Vagina (tissue), 2 donors: ENCODE data around the gene FNDC5. TPM values are rescaled to one million over a fixed set of nuclear protein-coding genes. Genes with fewer than 3 reads are reported as not detected.
A peak's percentile ranks its signal among the peaks of the same experiment; 100 is the strongest.

Experiments
- DNase-seq, 2 donors: peaks; one replicate each; pipeline ENCODE4 v3.0.0-alpha.2; 2017; ENCODE audit errors: extremely low spot score in 2 of 2
- H3K27ac ChIP-seq: fragments of 200-600 bp; sonication (generic); one replicate; pipeline ENCODE4 v1.5.1; 2019
- H3K27me3 ChIP-seq: fragments of 200-600 bp; sonication (generic); one replicate; pipeline ENCODE4 v1.5.1; 2019
- H3K36me3 ChIP-seq, 2 donors: fragments of 200-600 bp; sonication (generic); one replicate each; pipeline ENCODE4 v1.5.1; 2017 to 2019
- H3K4me1 ChIP-seq: fragments of 200-600 bp; sonication (generic); one replicate; pipeline ENCODE4 v1.5.1; 2019
- H3K4me3 ChIP-seq, 2 donors: fragments of 200-600 bp; sonication (generic); 1 replicate in 1 of 2; 2 replicates in 1 of 2; pipeline ENCODE4 v1.5.1; 2016 to 2019
- H3K9me3 ChIP-seq: fragments of 200-600 bp; sonication (generic); one replicate; pipeline ENCODE4 v1.5.1; 2019
- CTCF ChIP-seq, 3 experiments: fragments of 450-650 bp in 2 of 3; fragments of 200-600 bp in 1 of 3; sonication (generic) in 1 of 3; IDR thresholded peaks; one replicate each; pipeline ENCODE4 v1.5.1; 2017 to 2019; ENCODE audit warnings: antibody characterized with exemption in 3 of 3, mild to moderate bottlenecking in 2 of 3, moderate library complexity in 2 of 3
- POLR2A ChIP-seq, 2 donors: fragments of 450-650 bp; IDR thresholded peaks; one replicate each; pipeline ENCODE4 v1.6.1; 2017; ENCODE audit warnings: antibody characterized with exemption in 2 of 2, mild to moderate bottlenecking in 2 of 2, moderate library complexity in 2 of 2
- POLR2AphosphoS5 ChIP-seq, 2 donors: sonication (generic); formaldehyde crosslinking; IDR thresholded peaks; one replicate each; pipeline ENCODE4 v1.9.0; 2017; ENCODE audit warnings: antibody characterized with exemption in 2 of 2, mild to moderate bottlenecking in 2 of 2, low read depth in 1 of 2; ENCODE audit not compliant: insufficient read depth in 1 of 2
- intact Hi-C: fragments of 100-400 bp; cut with DNase I; formaldehyde crosslinking; loops from one replicate; pipeline ENCODE4 v1.15.1; 2023
- total RNA-seq: library from RNA; depleted of rRNA; stranded (reverse); fragments of >200 nt; gene quantifications from one replicate; pipeline ENCODE4 v1.2.3, GENCODE V29; 2016

Gene FNDC5
- total RNA-seq, 1 donor from 2014 or later, result 4.7 TPM

- Histone ChIP-seq H3K27ac (no peak overlapping the region), H3K36me3 (peaks cover 0 to 47% of the 10 kb centered on the region in 2 donors), H3K4me3 (no peak overlapping the region), H3K9me3 (no peaks in the 10 kb centered on the region), H3K4me1 (peaks cover 3% of the 10 kb centered on the region), H3K27me3 (no peaks in the 10 kb centered on the region)
- no peak for TF ChIP-seq POLR2AphosphoS5 (IDR thresholded peaks at IDR 0.05; ENCODE audit: insufficient read depth in 1 of 2, low read depth in 1 of 2)
- no peak for TF ChIP-seq POLR2A (IDR thresholded peaks at IDR 0.05)
- no peak for TF ChIP-seq CTCF (IDR thresholded peaks at IDR 0.05)
- no peak for DNase-seq
- intact Hi-C loops, result no loop called here
Observed at GRCh38 chr1:32825181-32825580, 45.5 kb downstream of the FNDC5 start.

- Histone ChIP-seq H3K4me1 (peaks cover 52% of the 10 kb centered on the region), H3K4me3 (peak overlapping the region; percentile 91 to 97), H3K9me3 (no peaks in the 10 kb centered on the region), H3K36me3 (no peaks in the 10 kb centered on the region), H3K27ac (peak overlapping the region; percentile 96), H3K27me3 (no peaks in the 10 kb centered on the region)
- TF ChIP-seq CTCF (IDR thresholded peaks at IDR 0.05) (no peak), POLR2A (IDR thresholded peaks at IDR 0.05) (no peak), POLR2AphosphoS5 (IDR thresholded peaks at IDR 0.05; ENCODE audit: insufficient read depth in 1 of 2, low read depth in 1 of 2) (no peak)
- no peak for DNase-seq
- intact Hi-C loops, result no loop called here
Observed at GRCh38 chr1:32818804-32819541, 51.7 kb downstream of the FNDC5 start.

- Histone ChIP-seq H3K9me3 (no peaks in the 10 kb centered on the region), H3K4me3 (peak overlapping the region; percentile 91 to 97), H3K27ac (peak overlapping the region; percentile 96), H3K27me3 (no peaks in the 10 kb centered on the region), H3K4me1 (peaks cover 60% of the 10 kb centered on the region), H3K36me3 (no peaks in the 10 kb centered on the region)
- TF ChIP-seq POLR2A (IDR thresholded peaks at IDR 0.05), result no peak
- peak in 1 of 2 donors; percentile 3 for TF ChIP-seq POLR2AphosphoS5 (IDR thresholded peaks at IDR 0.05; ENCODE audit: insufficient read depth in 1 of 2, low read depth in 1 of 2)
- peak in 1 of 2 donors; percentile 92 for DNase-seq
- intact Hi-C loops, result no loop called here
Observed at GRCh38 chr1:32817815-32818786, 52.6 kb downstream of the FNDC5 start.

- H3K9me3 ChIP-seq, result no peaks in the 10 kb centered on the region
- H3K27ac ChIP-seq, result peak within 1 kb of the TSS; percentile 96
- peak; percentile 99 for DNase-seq
- no peaks in the 10 kb centered on the region for H3K36me3 ChIP-seq
- H3K4me1 ChIP-seq, result peaks cover 60% of the 10 kb centered on the region
- no peaks in the 10 kb centered on the region for H3K27me3 ChIP-seq
- H3K4me3 ChIP-seq, result peak within 1 kb of the TSS; percentile 91 to 97
- intact Hi-C loops, result no loop called here
- peak; percentile 97 to 98 for TF ChIP-seq POLR2AphosphoS5 (IDR thresholded peaks at IDR 0.05; ENCODE audit: insufficient read depth in 1 of 2, low read depth in 1 of 2)
- peak in 1 of 3 experiments; percentile 7 for TF ChIP-seq CTCF (IDR thresholded peaks at IDR 0.05)
- TF ChIP-seq POLR2A (IDR thresholded peaks at IDR 0.05), result peak in 1 of 2 donors; percentile 59
Observed at GRCh38 chr1:32817159-32817814, 53.4 kb downstream of the FNDC5 start, which contains the start of the genes S100PBP and YARS1. TSS of gene S100PBP (plus strand) at chr1:32817653. CDS start at chr1:32826100, 8,447 bp downstream. TSS of gene YARS1 (minus strand) at chr1:32817358. CDS start at chr1:32817244, 114 bp downstream.
